ENCODE results near the gene DSCAML1.

Gene DSCAML1

GRCh38 chr11:117586392-117586791 is 210.6 kb downstream of the DSCAML1 start:
- DNase-seq (ENCODE audit: insufficient read length, low spot score), result no peak
- FAIRE-seq, result no peak
- no peak for TF ChIP-seq CTCF (IDR thresholded peaks at IDR 0.05; ENCODE audit: insufficient read depth, missing control alignments)

GRCh38 chr11:117585631-117586030 is 211.4 kb downstream of the DSCAML1 start:
- DNase-seq (ENCODE audit: insufficient read length, low spot score), result no peak
- no peak for TF ChIP-seq CTCF (IDR thresholded peaks at IDR 0.05; ENCODE audit: insufficient read depth, missing control alignments)
- FAIRE-seq, result no peak

GRCh38 chr11:117584056-117584830 is 212.8 kb downstream of the DSCAML1 start:
- TF ChIP-seq CTCF (IDR thresholded peaks at IDR 0.05; ENCODE audit: insufficient read depth, missing control alignments), result no peak
- DNase-seq (ENCODE audit: insufficient read length, low spot score) (no peak), FAIRE-seq (no peak)

GRCh38 chr11:117583063-117583801 is 213.8 kb downstream of the DSCAML1 start:
- DNase-seq (ENCODE audit: insufficient read length, low spot score) (no peak), FAIRE-seq (no peak)
- no peak for TF ChIP-seq CTCF (IDR thresholded peaks at IDR 0.05; ENCODE audit: insufficient read depth, missing control alignments)

- DNase-seq (ENCODE audit: insufficient read length, low spot score) (no peak), FAIRE-seq (no peak)
- TF ChIP-seq CTCF (IDR thresholded peaks at IDR 0.05; ENCODE audit: insufficient read depth, missing control alignments), result no peak
Measured at GRCh38 chr11:117582433-117582832, 214.6 kb downstream of the DSCAML1 start.

GRCh38 chr11:117580866-117581265 is 216.2 kb downstream of the DSCAML1 start:
- DNase-seq (ENCODE audit: insufficient read length, low spot score) (no peak), FAIRE-seq (no peak)

More at GRCh38 chr11:117580866-117581265, 216.2 kb downstream of the DSCAML1 start:
- no peak for TF ChIP-seq CTCF (IDR thresholded peaks at IDR 0.05; ENCODE audit: insufficient read depth, missing control alignments)

All from D721Med (cell line).